Transverse colon (tissue), 4 donors: ENCODE results near the gene CASKIN2.

Source experiments
- POLR2A ChIP-seq: fragments of 450-650 bp; IDR thresholded peaks from one replicate; pipeline ENCODE4 v1.6.1; 2016; ENCODE audit warnings: antibody characterized with exemption, mild to moderate bottlenecking, moderate library complexity
- POLR2AphosphoS5 ChIP-seq, 3 donors: sonication (generic); formaldehyde crosslinking; IDR thresholded peaks; one replicate each; pipeline ENCODE4 v1.6.1; 2016; ENCODE audit warnings: antibody characterized with exemption in 3 of 3
- TF ChIP-seq, protein P1 (sequence below), 5 experiments: fragments of 200-600 bp in 3 of 5; fragments of 450-650 bp in 2 of 5; sonication (generic) in 3 of 5; IDR thresholded peaks; 1 replicate in 2 of 5; 2 replicates in 3 of 5; pipeline ENCODE4 v1.5.1; 2016 to 2017; ENCODE audit warnings: antibody characterized with exemption in 5 of 5, inconsistent platforms in 3 of 5, mild to moderate bottlenecking in 2 of 5, moderate library complexity in 1 of 5

DNA sequence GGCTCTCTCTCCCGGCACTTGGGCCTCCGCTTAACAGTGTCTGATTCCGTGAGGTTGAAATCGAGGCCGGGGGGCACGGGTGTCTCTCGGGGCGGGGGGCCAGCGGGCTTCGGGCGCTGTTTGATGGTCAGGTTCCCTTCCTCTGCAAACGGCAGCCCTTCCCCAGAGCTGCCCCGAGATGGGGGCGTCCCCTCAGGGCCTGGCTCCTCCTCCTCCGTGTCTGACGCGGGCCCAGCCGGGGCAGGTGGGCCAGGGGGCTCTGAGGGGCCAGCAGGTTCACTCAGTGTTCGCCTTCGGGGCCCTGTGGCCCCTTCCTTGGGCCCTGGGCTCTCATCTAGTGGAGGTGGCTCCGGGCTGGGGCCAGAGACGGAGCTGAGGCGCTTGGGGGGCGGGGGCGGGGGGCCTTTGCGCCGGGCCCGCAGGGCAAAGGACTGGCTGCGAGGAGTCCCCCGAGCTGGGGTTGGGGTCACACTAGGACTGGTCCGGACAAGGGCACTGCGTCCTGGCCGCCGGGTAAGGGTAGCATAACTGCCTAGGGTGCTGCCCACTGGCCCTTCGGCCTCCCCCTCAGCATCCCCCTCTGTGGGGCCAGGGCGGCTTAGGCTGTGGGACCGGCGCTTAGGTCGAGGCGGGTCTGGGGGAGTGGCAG lies 13.1 kb downstream of the CASKIN2 start:
- no peak for TF ChIP-seq POLR2A
- TF ChIP-seq, protein P1, sequence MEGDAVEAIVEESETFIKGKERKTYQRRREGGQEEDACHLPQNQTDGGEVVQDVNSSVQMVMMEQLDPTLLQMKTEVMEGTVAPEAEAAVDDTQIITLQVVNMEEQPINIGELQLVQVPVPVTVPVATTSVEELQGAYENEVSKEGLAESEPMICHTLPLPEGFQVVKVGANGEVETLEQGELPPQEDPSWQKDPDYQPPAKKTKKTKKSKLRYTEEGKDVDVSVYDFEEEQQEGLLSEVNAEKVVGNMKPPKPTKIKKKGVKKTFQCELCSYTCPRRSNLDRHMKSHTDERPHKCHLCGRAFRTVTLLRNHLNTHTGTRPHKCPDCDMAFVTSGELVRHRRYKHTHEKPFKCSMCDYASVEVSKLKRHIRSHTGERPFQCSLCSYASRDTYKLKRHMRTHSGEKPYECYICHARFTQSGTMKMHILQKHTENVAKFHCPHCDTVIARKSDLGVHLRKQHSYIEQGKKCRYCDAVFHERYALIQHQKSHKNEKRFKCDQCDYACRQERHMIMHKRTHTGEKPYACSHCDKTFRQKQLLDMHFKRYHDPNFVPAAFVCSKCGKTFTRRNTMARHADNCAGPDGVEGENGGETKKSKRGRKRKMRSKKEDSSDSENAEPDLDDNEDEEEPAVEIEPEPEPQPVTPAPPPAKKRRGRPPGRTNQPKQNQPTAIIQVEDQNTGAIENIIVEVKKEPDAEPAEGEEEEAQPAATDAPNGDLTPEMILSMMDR (IDR thresholded peaks at IDR 0.05): no peak
- TF ChIP-seq POLR2AphosphoS5 (IDR thresholded peaks at IDR 0.05): no peak
